ENCODE data around the gene NRIP3. TPM values are rescaled to one million over a fixed set of nuclear protein-coding genes. Genes with fewer than 3 reads are reported as not detected.
"Not testable (repeated sequence)": the region's sequence is repeated elsewhere in the genome, so short reads cannot be mapped to it uniquely, and the experiment has no call there.

The NRIP3 gene
- total RNA-seq, 1 donor from 2014 or later = not detected

DNA sequence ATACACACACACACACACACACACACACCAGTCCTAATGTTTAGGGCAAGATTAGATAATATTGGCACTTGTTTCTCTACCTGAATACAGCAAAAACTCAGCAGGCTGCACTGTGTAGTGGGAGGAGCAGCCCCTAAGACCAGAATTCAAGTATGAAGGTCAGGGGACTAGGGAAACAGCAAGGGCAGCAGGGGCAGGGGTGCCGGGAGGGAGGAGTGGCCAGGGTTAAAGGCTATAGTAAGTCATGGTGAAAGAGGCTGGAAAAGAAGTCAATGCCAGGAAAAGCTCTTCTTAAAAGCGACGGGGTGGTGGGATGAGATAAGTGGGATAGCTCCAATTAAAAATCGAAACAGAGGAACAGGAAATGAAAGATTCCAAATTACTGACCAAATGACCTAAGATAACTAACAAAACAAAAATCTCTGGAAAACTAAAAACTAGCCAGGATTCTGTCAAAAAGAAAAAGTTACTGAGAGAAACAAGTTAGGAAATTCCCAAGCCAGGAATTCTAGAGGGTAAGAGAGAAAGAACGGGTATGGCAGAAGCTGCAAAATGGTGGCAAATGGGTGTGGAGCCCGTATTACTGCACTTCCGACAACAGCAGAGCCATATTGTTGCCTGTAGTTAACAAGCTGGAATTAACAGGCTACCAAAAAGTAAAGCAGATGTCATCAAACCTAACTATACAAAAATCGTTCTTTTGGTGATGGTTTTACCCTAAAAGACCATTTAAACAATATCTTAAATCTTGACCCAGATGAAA lies 62.3 kb downstream of the NRIP3 start:
- no peak overlapping the region for H3K27ac Mint-ChIP-seq
- DNase-seq = no peak
- peaks cover 12% of the 10 kb centered on the region for H3K27me3 Mint-ChIP-seq

DNA sequence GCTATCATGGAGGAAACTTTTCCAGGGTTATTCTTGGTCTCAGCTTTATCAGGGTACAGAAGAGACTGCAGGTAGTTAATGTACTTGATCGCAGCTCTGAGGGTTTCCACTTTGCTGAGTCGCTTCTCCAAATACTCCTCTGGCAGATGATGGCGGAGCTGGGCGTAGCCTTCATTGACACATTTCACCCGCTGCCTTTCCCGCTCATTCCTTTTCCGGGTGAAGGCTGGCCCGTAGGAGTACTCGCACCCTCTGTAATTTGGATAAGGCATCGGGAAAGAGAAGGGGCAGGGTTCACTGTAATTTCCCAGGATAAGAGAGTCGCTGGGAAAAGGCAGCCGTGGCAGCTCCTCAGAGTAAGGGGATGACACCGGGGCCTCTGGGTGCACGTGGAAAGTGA lies 66.1 kb downstream of the NRIP3 start:
- no peaks in the 10 kb centered on the region for H3K36me3 Mint-ChIP-seq (ENCODE audit: low read depth)
- TF ChIP-seq, protein P1, sequence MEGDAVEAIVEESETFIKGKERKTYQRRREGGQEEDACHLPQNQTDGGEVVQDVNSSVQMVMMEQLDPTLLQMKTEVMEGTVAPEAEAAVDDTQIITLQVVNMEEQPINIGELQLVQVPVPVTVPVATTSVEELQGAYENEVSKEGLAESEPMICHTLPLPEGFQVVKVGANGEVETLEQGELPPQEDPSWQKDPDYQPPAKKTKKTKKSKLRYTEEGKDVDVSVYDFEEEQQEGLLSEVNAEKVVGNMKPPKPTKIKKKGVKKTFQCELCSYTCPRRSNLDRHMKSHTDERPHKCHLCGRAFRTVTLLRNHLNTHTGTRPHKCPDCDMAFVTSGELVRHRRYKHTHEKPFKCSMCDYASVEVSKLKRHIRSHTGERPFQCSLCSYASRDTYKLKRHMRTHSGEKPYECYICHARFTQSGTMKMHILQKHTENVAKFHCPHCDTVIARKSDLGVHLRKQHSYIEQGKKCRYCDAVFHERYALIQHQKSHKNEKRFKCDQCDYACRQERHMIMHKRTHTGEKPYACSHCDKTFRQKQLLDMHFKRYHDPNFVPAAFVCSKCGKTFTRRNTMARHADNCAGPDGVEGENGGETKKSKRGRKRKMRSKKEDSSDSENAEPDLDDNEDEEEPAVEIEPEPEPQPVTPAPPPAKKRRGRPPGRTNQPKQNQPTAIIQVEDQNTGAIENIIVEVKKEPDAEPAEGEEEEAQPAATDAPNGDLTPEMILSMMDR (IDR thresholded peaks at IDR 0.05) = no peak
- H3K4me3 Mint-ChIP-seq = no peak overlapping the region
- H3K27me3 Mint-ChIP-seq = peaks cover 12% of the 10 kb centered on the region
- intact Hi-C loops (cut with micrococcal nuclease) = no loop called here
- ChIA-PET POLR2A (no interaction called here), CTCF (no interaction called here)
- DNase-seq (no peak), ATAC-seq (ENCODE audit: low read depth) (no peak)
- no peaks in the 10 kb centered on the region for H3K9me3 Mint-ChIP-seq
- peaks cover 4% of the 10 kb centered on the region for H3K4me1 Mint-ChIP-seq
- H3K27ac Mint-ChIP-seq = no peak overlapping the region

More for the DNA sequence above, 62.3 kb downstream of the NRIP3 start:
- ChIA-PET CTCF (no interaction called here), POLR2A (no interaction called here)
- ATAC-seq (ENCODE audit: low read depth) = no peak
- intact Hi-C loops (cut with micrococcal nuclease) = no loop called here
- Mint-ChIP-seq H3K9me3 (no peaks in the 10 kb centered on the region), H3K4me1 (peaks cover 4% of the 10 kb centered on the region), H3K36me3 (ENCODE audit: low read depth) (peaks cover 2% of the 10 kb centered on the region), H3K4me3 (no peak overlapping the region)
- TF ChIP-seq, protein P1 (IDR thresholded peaks at IDR 0.05) = no peak

GRCh38 chr11:8937159-8937558 lies 66.6 kb downstream of the NRIP3 start:
- no peaks in the 10 kb centered on the region for H3K9me3 Mint-ChIP-seq
- H3K4me1 Mint-ChIP-seq = peaks cover 4% of the 10 kb centered on the region
- no peak overlapping the region for H3K4me3 Mint-ChIP-seq
- ATAC-seq (ENCODE audit: low read depth) = no peak
- no peaks in the 10 kb centered on the region for H3K36me3 Mint-ChIP-seq (ENCODE audit: low read depth)
- CTCF ChIA-PET = no interaction called here
- POLR2A ChIA-PET = no interaction called here
- no peak for DNase-seq
- peaks cover 12% of the 10 kb centered on the region for H3K27me3 Mint-ChIP-seq
- H3K27ac Mint-ChIP-seq = no peak overlapping the region
- TF ChIP-seq, protein P1 (IDR thresholded peaks at IDR 0.05) = no peak
- intact Hi-C loops (cut with micrococcal nuclease) = no loop called here

DNA sequence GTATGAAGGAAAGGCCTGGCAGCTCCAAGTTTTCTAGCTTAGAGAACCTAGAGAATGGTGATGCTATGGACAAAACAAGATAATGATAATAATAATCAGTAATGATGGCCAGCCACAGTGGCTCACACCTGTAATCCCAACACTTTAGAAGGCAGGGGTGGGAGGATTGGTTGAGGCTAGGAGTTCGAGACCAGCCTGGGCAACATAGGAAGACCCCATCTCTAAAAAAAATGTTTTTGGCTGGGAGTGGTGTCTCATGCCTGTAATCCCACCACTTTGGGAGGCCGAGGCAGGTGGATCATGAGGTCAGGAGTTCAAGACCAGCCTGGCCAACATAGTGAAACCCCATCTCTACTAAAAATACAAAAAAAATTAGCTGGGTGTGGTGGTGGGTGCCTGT lies 68.0 kb downstream of the NRIP3 start:
- CTCF ChIA-PET; H3K9me3 Mint-ChIP-seq; H3K27me3 Mint-ChIP-seq; ATAC-seq (ENCODE audit: low read depth); H3K4me3 Mint-ChIP-seq; POLR2A ChIA-PET; DNase-seq; H3K36me3 Mint-ChIP-seq (ENCODE audit: low read depth); H3K4me1 Mint-ChIP-seq; intact Hi-C loops (cut with micrococcal nuclease); H3K27ac Mint-ChIP-seq: not testable (repeated sequence)

GRCh38 chr11:8934742-8935488 lies 68.9 kb downstream of the NRIP3 start:
- CTCF ChIA-PET = no interaction called here
- no peak for ATAC-seq (ENCODE audit: low read depth)
- intact Hi-C loops (cut with micrococcal nuclease) = no loop called here
- H3K36me3 Mint-ChIP-seq (ENCODE audit: low read depth) = no peaks in the 10 kb centered on the region
- H3K4me1 Mint-ChIP-seq = peaks cover 4% of the 10 kb centered on the region
- POLR2A ChIA-PET = no interaction called here
- no peak for DNase-seq
- no peak overlapping the region for H3K4me3 Mint-ChIP-seq
- TF ChIP-seq, protein P1 (IDR thresholded peaks at IDR 0.05) = no peak
- H3K27me3 Mint-ChIP-seq = peaks cover 2% of the 10 kb centered on the region
- no peaks in the 10 kb centered on the region for H3K9me3 Mint-ChIP-seq
- H3K27ac Mint-ChIP-seq = no peak overlapping the region
